Osteocyte (in vitro differentiated cells): Measurements from ENCODE around the gene ADGRG6. TPM values are rescaled to one million over a fixed set of nuclear protein-coding genes. Genes with fewer than 3 reads are reported as not detected.

Source experiments
- DNase-seq: peaks from one replicate; pipeline ENCODE4 v3.0.0; 2021; ENCODE audit warnings: mixed read lengths; ENCODE audit not compliant: unreplicated experiment; ENCODE audit errors: extremely low spot score
- H3K27ac Mint-ChIP-seq: one replicate; pipeline ENCODE4 v1.8.0; 2021; ENCODE audit warnings: mild to moderate bottlenecking, mixed read lengths; ENCODE audit not compliant: unreplicated experiment
- H3K27me3 Mint-ChIP-seq: one replicate; pipeline ENCODE4 v1.8.0; 2021; ENCODE audit warnings: mixed read lengths; ENCODE audit not compliant: unreplicated experiment
- H3K36me3 Mint-ChIP-seq: one replicate; pipeline ENCODE4 v1.8.0; 2021; ENCODE audit warnings: mixed read lengths; ENCODE audit not compliant: unreplicated experiment
- H3K4me1 Mint-ChIP-seq: one replicate; pipeline ENCODE4 v1.8.0; 2021; ENCODE audit warnings: mixed read lengths; ENCODE audit not compliant: unreplicated experiment
- H3K4me3 Mint-ChIP-seq: one replicate; pipeline ENCODE4 v1.8.0; 2021; ENCODE audit warnings: mild to moderate bottlenecking, moderate library complexity, mixed read lengths; ENCODE audit not compliant: unreplicated experiment
- H3K9me3 Mint-ChIP-seq: one replicate; pipeline ENCODE4 v1.8.0; 2021; ENCODE audit warnings: mixed read lengths; ENCODE audit not compliant: unreplicated experiment
- CTCF ChIP-seq: fragments of 200-600 bp; sonication (generic); IDR thresholded peaks from 2 replicates; pipeline ENCODE4 v1.5.0; 2021; ENCODE audit warnings: antibody characterized with exemption, mild to moderate bottlenecking, moderate library complexity
- total RNA-seq: library from RNA; stranded (reverse); gene quantifications from 2 replicates; pipeline ENCODE4 v1.2.1, GENCODE V29; 2021

The ADGRG6 gene
- total RNA-seq, 1 donor from 2014 or later, result 0.51 TPM

DNA sequence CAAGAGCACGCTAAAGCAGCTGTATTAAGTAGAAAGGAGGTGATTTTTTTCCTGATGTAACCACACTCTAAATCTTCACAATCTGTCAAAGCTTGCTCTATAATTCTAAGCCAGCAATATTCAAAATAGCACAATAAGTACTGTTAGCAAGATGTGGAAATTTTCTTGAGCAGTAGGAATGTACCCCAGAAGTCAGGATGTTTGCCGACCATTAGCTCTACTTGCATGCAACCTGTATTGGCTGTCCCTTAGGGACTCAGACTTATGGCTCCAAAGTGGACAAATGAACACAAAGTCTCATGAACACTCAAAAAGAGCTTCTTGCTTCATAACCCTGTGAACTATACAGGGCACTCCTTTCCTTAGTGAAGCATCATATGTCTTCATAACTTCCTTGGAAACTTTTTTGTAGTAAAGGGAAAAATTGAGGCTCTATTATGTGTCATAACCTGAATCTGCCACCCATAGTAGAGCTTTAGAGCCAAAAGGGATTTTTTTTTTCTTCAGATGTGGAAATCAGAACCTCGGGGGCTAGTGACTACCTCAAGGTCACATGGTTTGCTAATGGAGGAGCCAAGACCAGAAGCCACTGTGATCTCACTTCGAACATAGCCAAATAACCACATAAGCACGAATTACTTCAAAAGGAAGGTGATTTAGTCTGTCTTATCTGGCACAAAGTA, 54.5 kb downstream of the ADGRG6 start:
- Mint-ChIP-seq H3K9me3 (peaks cover 3% of the 10 kb centered on the region), H3K27ac (no peak overlapping the region), H3K27me3 (no peaks in the 10 kb centered on the region), H3K4me3 (no peak overlapping the region), H3K4me1 (peaks cover 2% of the 10 kb centered on the region), H3K36me3 (peaks cover 2% of the 10 kb centered on the region)
- no peak for DNase-seq
- TF ChIP-seq CTCF, result no peak

GRCh38 chr6:142356884-142357225, 55.0 kb downstream of the ADGRG6 start:
- H3K4me3 Mint-ChIP-seq, result no peak overlapping the region
- no peaks in the 10 kb centered on the region for H3K27me3 Mint-ChIP-seq
- no peak for DNase-seq
- no peaks in the 10 kb centered on the region for H3K36me3 Mint-ChIP-seq
- H3K9me3 Mint-ChIP-seq, result no peaks in the 10 kb centered on the region
- H3K4me1 Mint-ChIP-seq, result peaks cover 5% of the 10 kb centered on the region
- H3K27ac Mint-ChIP-seq, result no peak overlapping the region
- TF ChIP-seq CTCF, result no peak

GRCh38 chr6:142357879-142358278, 56.1 kb downstream of the ADGRG6 start:
- Mint-ChIP-seq H3K4me3 (no peak overlapping the region), H3K27ac (no peak overlapping the region), H3K9me3 (no peaks in the 10 kb centered on the region), H3K36me3 (no peaks in the 10 kb centered on the region), H3K27me3 (no peaks in the 10 kb centered on the region), H3K4me1 (peaks cover 8% of the 10 kb centered on the region)
- DNase-seq, result no peak
- no peak for TF ChIP-seq CTCF

DNA sequence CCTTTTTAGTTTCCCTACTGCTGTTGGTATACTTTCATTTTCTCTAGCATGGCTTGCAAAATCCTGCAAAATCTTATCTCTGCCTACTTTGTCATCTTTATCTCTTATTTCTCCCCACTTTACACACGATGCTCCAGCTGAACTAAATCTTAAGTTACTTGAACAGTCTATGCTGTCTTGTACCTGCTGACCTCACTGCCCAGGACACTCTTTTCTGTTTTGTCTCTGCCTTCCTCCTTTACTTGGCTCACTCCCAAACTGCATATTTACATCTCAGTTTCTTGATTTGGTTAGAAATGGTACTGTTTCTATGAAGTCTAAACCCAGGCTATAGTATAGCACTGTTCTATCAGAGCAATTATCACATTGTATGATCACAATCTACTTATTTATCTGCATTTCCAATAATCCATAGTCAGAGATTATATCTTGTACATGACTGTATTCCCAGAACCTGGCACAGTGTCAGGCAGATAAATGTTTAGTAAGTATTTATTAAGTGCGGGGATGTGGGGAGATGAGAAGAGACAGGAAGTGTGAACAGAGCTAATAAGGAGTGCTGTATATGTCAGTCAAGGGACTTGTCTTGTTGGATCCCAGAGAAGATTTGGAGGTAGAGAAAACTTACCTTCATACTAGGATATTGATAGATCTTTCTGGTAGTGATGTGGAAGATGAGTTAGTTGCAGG, 57.6 kb downstream of the ADGRG6 start:
- no peaks in the 10 kb centered on the region for H3K9me3 Mint-ChIP-seq
- H3K36me3 Mint-ChIP-seq, result no peaks in the 10 kb centered on the region
- no peak overlapping the region for H3K4me3 Mint-ChIP-seq
- no peak for TF ChIP-seq CTCF
- no peaks in the 10 kb centered on the region for H3K27me3 Mint-ChIP-seq
- DNase-seq, result no peak
- H3K4me1 Mint-ChIP-seq, result peaks cover 8% of the 10 kb centered on the region
- H3K27ac Mint-ChIP-seq, result no peak overlapping the region

GRCh38 chr6:142361345-142361744, 59.5 kb downstream of the ADGRG6 start:
- TF ChIP-seq CTCF, result no peak
- Mint-ChIP-seq H3K36me3 (no peaks in the 10 kb centered on the region), H3K27me3 (peaks cover 4% of the 10 kb centered on the region), H3K4me1 (peaks cover 8% of the 10 kb centered on the region), H3K4me3 (no peak overlapping the region), H3K27ac (no peak overlapping the region), H3K9me3 (no peaks in the 10 kb centered on the region)
- DNase-seq, result no peak
